ENCODE measurements around the gene PLK5.

PLK5 gene

GRCh38 chr19:1571358-1571757 lies 47.5 kb downstream of the PLK5 start:
- FAIRE-seq (no peak), DNase-seq (ENCODE audit: insufficient read length, low spot score) (no peak)
- TF ChIP-seq POLR2A (IDR thresholded peaks at IDR 0.05; ENCODE audit: low read depth, low read length): no peak

- FAIRE-seq (no peak), DNase-seq (ENCODE audit: insufficient read length, low spot score) (no peak)
- TF ChIP-seq POLR2A (IDR thresholded peaks at IDR 0.05; ENCODE audit: low read depth, low read length): no peak
These were observed 48.9 kb downstream of the PLK5 start for GRCh38 chr19:1572795-1573194.

GRCh38 chr19:1574354-1575136 lies 50.7 kb downstream of the PLK5 start:
- FAIRE-seq: no peak
- no peak for DNase-seq (ENCODE audit: insufficient read length, low spot score)

GRCh38 chr19:1575323-1576241 lies 51.7 kb downstream of the PLK5 start:
- DNase-seq (ENCODE audit: insufficient read length, low spot score) (no peak), FAIRE-seq (no peak)
- no peak for TF ChIP-seq POLR2A (IDR thresholded peaks at IDR 0.05; ENCODE audit: low read depth, low read length)

More at GRCh38 chr19:1574354-1575136, 50.7 kb downstream of the PLK5 start:
- TF ChIP-seq POLR2A (IDR thresholded peaks at IDR 0.05; ENCODE audit: low read depth, low read length): no peak

GRCh38 chr19:1576242-1577089 lies 52.6 kb downstream of the PLK5 start:
- FAIRE-seq (no peak), DNase-seq (ENCODE audit: insufficient read length, low spot score) (no peak)
- TF ChIP-seq POLR2A (IDR thresholded peaks at IDR 0.05; ENCODE audit: low read depth, low read length): no peak

GRCh38 chr19:1577090-1577928 lies 53.4 kb downstream of the PLK5 start:
- no peak for DNase-seq (ENCODE audit: insufficient read length, low spot score)
- FAIRE-seq: no peak
- TF ChIP-seq POLR2A (IDR thresholded peaks at IDR 0.05; ENCODE audit: low read depth, low read length): no peak

GRCh38 chr19:1577929-1578618 lies 54.2 kb downstream of the PLK5 start:
- no peak for FAIRE-seq
- DNase-seq (ENCODE audit: insufficient read length, low spot score): no peak
- no peak for TF ChIP-seq POLR2A (IDR thresholded peaks at IDR 0.05; ENCODE audit: low read depth, low read length)

- DNase-seq (ENCODE audit: insufficient read length, low spot score) (no peak), FAIRE-seq (no peak)
- no peak for TF ChIP-seq POLR2A (IDR thresholded peaks at IDR 0.05; ENCODE audit: low read depth, low read length)
These were observed 55.3 kb downstream of the PLK5 start for GRCh38 chr19:1579222-1579621.

GRCh38 chr19:1580382-1580781 lies 56.5 kb downstream of the PLK5 start:
- TF ChIP-seq POLR2A (IDR thresholded peaks at IDR 0.05; ENCODE audit: low read depth, low read length): no peak
- DNase-seq (ENCODE audit: insufficient read length, low spot score): no peak
- no peak for FAIRE-seq

- no peak for TF ChIP-seq POLR2A (IDR thresholded peaks at IDR 0.05; ENCODE audit: low read depth, low read length)
- no peak for FAIRE-seq
- DNase-seq (ENCODE audit: insufficient read length, low spot score): no peak
These were observed 57.1 kb downstream of the PLK5 start for GRCh38 chr19:1580957-1581356.

GRCh38 chr19:1582201-1582600 lies 58.3 kb downstream of the PLK5 start:
- TF ChIP-seq POLR2A (IDR thresholded peaks at IDR 0.05; ENCODE audit: low read depth, low read length): no peak
- no peak for DNase-seq (ENCODE audit: insufficient read length, low spot score)
- FAIRE-seq: no peak

- FAIRE-seq (no peak), DNase-seq (ENCODE audit: insufficient read length, low spot score) (no peak)
These were observed 60.8 kb downstream of the PLK5 start for GRCh38 chr19:1584500-1585242.

More at GRCh38 chr19:1584500-1585242, 60.8 kb downstream of the PLK5 start:
- no peak for TF ChIP-seq POLR2A (IDR thresholded peaks at IDR 0.05; ENCODE audit: low read depth, low read length)

Data from H54 (cell line).